HG02623 (cell line): ENCODE measurements around the gene PRDM8.
"Not testable (repeated sequence)": the region's sequence is repeated elsewhere in the genome, so short reads cannot be mapped to it uniquely, and the experiment has no call there.

Experiments used
- ATAC-seq: cut with Tn5 transposase; IDR thresholded peaks from one replicate; pipeline ENCODE4 v1.9.1; 2021; ENCODE audit warnings: moderate library complexity; ENCODE audit not compliant: unreplicated experiment

Gene PRDM8

DNA sequence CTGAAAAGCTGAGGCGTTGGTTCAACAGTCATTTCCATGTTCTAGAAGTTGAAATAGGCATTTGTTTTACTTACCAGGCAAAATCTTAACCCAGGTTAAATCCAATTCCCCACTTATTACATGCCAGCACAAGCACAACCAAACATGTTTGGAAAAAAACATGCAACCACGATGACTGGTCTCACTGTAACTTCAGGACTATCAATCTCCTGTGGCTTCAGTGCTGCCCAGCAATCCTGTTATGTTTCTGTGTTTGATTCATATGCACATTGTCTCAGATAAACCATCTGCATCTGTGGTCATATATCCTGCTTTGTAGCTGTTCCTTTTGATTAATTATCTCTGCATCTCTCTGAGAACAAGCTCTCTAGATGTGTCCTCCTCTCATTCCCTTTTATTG lies 28.3 kb downstream of the PRDM8 start:
- ATAC-seq = no peak

DNA sequence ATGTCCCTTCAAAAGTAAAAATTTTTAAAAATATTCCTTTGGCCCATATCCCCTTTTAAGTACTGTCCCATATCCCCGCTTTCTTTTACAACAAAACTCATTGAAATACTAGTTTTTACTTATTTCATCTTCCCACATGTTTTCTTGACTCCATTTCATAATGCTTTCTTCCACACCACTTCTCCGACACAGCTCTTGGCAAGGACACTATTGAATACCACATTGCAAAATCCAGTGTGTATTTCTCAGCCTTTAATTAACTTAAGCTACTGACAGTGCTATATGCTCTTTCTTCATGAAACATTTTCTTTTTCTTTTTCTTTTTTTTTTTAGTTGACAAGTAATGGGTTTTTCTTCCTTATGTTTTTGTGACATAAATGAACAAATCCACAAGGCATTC lies 28.8 kb downstream of the PRDM8 start:
- ATAC-seq = no peak

DNA sequence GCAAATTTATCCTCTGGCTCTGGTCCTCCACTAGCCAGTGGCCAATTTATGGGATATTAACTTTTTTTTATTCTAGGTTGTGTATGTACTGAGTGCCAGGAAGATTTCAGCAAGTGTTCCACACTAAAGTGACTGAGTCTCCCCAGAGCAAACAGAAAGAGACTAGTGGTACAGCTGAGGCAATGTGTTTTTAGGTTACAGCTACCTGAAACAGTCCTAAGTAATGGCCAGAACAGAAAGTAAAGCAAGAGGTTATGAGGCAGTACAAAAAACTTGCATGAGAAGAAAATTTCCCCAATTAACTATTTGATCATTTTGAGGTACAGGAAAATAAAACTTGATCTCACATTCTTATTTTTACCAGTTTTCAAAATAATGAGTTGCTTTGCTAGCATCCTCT lies 31.2 kb downstream of the PRDM8 start:
- peak; percentile 38 for ATAC-seq

- ATAC-seq = peak; percentile 16
These were observed 31.8 kb downstream of the PRDM8 start for GRCh38 chr4:80229128-80229527.

DNA sequence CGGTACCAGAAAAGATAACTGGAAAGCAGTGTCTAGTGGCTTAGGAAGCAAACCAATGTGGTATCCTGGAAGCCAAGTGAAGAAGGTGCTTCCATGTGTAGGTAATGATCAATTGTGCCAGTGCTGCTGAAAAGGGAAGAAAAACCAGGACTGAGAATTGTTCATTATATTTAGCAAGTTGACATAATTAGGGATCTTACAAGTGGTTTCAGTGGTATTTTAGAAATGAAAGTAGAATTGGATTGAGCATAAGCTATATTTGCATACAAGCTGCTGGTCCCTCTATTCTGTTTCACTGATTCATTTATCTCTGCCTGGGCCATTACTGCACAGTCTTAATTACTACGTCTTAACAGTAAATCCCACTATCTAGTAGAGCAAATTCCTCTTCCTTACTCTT lies 32.3 kb downstream of the PRDM8 start:
- ATAC-seq = peak; percentile 74

DNA sequence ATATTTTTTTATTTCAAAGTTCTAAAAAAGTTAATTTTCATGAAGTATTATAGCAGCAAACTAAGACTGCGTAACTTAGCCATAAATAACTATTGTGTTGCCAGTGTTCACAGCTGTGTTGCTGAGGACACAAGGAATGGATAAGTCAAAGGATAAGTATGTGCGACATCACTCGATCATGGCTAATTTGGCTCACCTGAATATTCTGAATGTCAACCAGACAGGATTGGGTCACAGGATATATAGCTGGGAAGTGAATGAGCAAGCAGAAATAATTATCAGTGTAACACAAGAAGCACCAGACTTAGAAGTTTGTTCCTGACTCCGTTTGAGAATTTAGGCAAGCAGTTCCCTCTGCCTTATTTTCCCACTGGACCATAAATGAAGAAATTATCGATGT lies 33.9 kb downstream of the PRDM8 start:
- ATAC-seq = no peak

DNA sequence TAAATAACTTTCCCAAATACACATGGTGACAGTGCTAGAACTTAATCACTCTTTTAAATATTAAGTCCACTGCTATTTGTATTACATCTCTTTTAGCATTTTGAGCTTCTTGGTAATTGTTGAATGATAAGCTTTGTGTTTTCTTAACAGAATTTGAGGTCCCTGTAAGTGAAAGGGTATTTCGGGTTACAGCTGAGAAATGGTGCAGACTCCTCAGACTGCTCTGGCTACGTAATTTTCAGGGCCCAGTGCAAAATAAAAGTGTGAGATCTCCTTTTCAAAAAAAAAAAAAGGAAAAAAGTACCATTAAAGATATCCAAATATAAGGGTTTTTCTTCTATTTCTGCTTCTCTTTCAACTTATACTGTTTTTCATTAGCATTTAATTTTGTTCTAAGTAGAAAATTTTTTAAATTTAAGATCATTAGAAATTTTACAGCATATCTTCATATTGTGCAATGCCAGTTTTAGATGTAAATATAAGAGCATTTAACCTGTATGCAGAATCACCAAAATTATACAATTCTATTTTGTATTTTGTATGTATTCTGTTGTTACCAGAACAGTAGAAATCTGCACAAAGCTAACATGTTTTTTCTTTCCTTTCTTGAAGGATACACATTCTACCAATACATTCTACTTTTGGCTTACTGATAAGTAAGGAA lies 35.5 kb downstream of the PRDM8 start:
- ATAC-seq = no peak

DNA sequence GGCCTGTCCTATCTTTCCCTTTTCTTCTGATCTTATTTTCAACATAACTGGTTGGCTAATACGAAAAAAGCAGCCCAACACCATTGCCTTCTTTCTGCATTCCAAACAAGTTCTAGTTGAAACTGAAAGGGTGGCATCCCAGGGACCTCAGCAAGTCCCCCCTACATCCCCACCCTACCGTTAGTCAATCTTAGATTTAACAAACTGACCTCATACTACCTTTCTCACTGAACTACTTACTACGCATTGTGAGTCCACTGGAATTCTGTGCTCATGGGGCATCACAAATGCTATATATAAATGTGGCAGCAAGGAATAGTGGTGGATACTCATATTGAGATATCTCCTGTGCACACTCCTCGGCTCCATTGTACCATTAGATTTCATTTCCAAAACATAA lies 36.1 kb downstream of the PRDM8 start:
- no peak for ATAC-seq

DNA sequence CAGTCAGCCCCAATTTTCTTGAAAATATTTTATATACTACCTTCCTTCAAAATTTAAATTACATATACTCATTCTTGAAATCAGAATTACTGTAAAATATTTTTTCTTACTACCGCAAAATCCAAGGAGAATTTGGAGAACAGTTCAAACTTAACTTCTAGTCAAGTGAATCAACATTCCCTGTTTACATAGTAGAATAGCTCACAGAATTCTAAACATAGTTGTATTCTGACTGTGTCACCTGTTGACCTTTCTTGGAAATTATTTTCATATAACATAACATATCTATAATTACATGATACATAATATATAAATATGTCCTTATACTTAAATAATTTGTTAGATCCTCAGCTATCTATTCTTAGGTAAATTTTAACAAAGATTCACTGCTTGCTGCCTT lies 38.1 kb downstream of the PRDM8 start:
- no peak for ATAC-seq

DNA sequence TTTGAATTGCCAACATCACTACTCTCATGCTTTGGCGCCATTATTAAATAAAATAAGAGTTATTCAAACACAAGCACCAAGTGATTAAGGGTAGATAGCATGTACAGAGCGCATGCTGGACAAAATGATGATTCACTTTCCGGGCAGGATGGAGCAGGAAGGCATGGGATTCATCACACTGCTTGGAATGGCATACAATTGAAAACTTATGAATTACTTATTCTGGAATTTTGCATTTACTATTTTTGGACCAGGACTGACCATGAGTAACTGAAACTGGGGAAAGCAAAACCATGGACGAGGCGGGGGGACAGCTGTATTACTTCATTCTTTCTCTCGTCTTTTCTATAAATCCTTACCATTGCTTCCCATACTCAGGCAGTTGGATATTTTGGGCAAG lies 40.7 kb downstream of the PRDM8 start:
- no peak for ATAC-seq

DNA sequence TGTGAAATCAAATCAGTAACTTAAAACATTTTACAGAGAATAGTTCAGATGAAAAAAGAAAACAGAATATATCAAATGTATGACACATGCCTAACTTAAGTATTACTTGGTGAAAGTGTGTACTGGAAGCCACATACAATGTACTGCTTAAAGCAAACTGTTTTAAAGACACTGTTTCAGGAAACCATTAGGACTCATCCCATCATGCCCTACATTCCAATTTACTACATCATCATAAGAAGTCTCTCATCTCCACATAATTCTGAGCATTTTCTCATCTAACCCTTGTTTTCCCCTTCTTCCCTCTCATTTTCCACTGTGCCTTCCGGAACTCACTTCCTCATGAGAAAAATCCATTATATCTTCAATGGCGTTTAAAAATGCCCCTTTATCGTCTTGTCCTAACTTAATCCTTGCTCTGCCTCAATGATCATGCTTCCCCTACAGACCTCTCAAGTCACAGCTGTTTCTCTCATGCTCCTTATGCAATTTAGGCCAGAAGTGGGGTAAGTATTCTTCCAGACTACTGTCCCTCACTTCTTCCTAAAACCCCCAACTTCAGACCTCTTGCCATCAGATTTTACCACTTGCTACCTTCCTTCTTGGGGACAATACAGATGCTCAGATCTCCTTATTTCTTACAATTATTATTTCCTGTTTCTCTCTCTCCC lies 42.3 kb downstream of the PRDM8 start:
- no peak for ATAC-seq

- no peak for ATAC-seq
These were observed 43.7 kb downstream of the PRDM8 start for GRCh38 chr4:80240976-80241375.

GRCh38 chr4:80243274-80244018 lies 46.1 kb downstream of the PRDM8 start:
- ATAC-seq = no peak

DNA sequence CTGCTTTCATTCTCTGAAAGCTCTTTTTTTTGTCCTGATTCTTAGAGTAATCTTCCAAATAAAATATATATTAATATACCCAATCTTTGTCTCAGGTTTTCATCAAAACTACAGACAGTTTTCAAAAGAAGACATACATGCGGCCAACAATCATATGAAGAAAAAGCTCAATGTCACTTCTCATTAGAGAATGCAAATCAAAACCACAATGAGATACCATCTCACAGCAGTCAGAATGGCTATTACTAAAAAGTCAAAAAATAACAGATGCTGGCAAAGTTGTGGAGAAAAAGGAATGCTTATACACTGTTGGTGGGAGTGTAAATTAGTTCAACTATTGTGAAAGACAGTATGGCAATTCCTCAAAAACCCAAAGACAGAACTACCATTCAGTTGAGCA lies 50.2 kb downstream of the PRDM8 start:
- not testable (repeated sequence) for ATAC-seq

DNA sequence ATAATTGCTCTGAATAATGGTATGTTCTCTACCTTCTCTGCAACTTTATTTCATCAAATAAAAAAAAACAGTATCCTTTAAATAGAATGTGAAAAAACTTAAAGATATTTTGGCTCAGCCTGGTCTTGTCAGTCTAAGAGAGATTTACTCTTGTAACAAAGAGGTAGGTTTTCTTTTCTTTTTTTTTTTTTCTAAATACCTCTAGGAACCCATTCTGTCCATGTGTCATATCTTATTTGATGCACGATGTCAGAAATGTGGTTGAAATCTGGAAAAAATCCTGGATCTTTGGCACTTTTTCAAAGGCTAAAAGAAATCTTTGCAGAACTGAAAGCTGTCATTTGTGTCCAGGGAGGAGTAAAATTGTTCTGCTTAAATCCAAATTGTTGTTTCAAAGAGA lies 51.8 kb downstream of the PRDM8 start:
- ATAC-seq = no peak

GRCh38 chr4:80252427-80252826 lies 55.1 kb downstream of the PRDM8 start:
- no peak for ATAC-seq

DNA sequence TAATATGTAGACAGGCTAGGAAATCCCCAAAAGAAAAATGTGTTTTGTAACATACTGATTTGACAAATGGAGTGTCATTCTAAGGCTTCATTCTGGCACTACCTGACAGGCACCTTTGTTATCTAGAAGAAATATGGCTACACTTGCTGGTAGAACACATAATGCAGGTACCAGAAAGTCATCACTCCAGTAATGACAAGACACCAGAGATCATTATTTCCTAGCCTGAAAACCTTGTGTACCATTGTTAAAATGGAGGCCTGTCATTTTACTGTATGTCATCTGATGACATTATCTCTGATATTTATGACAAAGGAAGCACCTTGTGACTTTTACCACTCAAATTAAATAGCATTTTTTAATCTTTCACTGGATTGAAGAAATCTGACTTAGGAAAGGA lies 55.6 kb downstream of the PRDM8 start:
- ATAC-seq = no peak

DNA sequence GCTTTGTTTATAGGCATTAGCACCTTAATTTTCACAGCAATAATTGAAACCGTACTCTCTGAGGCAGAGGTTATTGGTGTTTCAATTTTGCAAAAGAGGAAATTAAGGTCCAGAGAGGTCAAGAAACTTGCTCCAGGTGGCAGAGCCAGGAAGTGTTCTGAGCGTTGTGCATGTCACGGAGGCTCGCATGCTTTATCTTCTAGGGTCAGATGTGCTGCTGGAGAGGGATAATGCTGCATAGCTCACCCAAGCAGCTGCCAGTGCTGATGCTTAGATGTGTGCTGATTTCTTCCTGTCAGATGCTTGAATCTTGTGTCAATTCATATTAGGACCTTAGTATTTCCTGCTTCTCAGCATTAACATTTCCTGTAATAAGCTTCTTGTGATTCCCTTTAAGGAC lies 56.2 kb downstream of the PRDM8 start:
- ATAC-seq = no peak
